Esophagus squamous epithelium (tissue), 5 donors: ENCODE data around the gene DPH6. TPM values are rescaled to one million over a fixed set of nuclear protein-coding genes. Genes with fewer than 3 reads are reported as not detected.

Experiments used
- DNase-seq: peaks from one replicate; lab custom pipeline; 2025; lab: John Stamatoyannopoulos, UW
- H3K27ac ChIP-seq, 4 donors: fragments of 200-600 bp; sonication (generic); one replicate each; pipeline ENCODE4 v1.5.1; 2016 to 2019; ENCODE audit warnings: mild to moderate bottlenecking in 1 of 4
- H3K27me3 ChIP-seq, 4 donors: fragments of 200-600 bp; sonication (generic); 1 replicate in 3 of 4; 2 replicates in 1 of 4; pipeline versions ENCODE4 v1.5.1 to v1.6.0; 2017 to 2021; ENCODE audit warnings: antibody characterized with exemption in 1 of 4
- H3K36me3 ChIP-seq, 3 donors: fragments of 200-600 bp; sonication (generic); one replicate each; pipeline ENCODE4 v1.5.1; 2016 to 2019
- H3K4me1 ChIP-seq, 3 donors: fragments of 200-600 bp; sonication (generic); one replicate each; pipeline ENCODE4 v1.5.1; 2017 to 2019
- H3K4me3 ChIP-seq, 4 donors: fragments of 200-600 bp; sonication (generic); 1 replicate in 3 of 4; 2 replicates in 1 of 4; pipeline ENCODE4 v1.5.1; 2016 to 2019; ENCODE audit warnings: mild to moderate bottlenecking in 2 of 4, moderate library complexity in 1 of 4
- H3K9me3 ChIP-seq, 3 donors: fragments of 200-600 bp; sonication (generic); one replicate each; pipeline ENCODE4 v1.5.1; 2016 to 2019
- CTCF ChIP-seq, 6 experiments: fragments of 450-650 bp in 4 of 6; fragments of 200-600 bp in 2 of 6; sonication (generic) in 2 of 6; IDR thresholded peaks; one replicate each; pipeline ENCODE4 v1.5.1; 2016 to 2019; ENCODE audit warnings: antibody characterized with exemption in 6 of 6, mild to moderate bottlenecking in 4 of 6, moderate library complexity in 4 of 6
- POLR2A ChIP-seq, 4 donors: fragments of 450-650 bp; IDR thresholded peaks; one replicate each; pipeline ENCODE4 v1.6.1; 2017; ENCODE audit warnings: antibody characterized with exemption in 4 of 4, mild to moderate bottlenecking in 4 of 4, moderate library complexity in 3 of 4
- WGBS, 2 donors: methylation state at CpG; one replicate each; pipeline ENCODE4 v1.1.5; 2018; 5-methylcytosine and 5-hydroxymethylcytosine counted together
- intact Hi-C: fragments of 100-400 bp; cut with DNase I; formaldehyde crosslinking; loops from one replicate; pipeline ENCODE4 v1.15.0; 2022
- total RNA-seq, 4 donors: library from RNA; depleted of rRNA; stranded (reverse); fragments of >200 nt; gene quantifications; one replicate each; pipeline ENCODE4 v1.1.0, GENCODE V29; 2016
- donor health status: DM: yes; HTN: yes; CAD: no.

The DPH6 gene
- total RNA-seq, 4 donors from 2014 or later, result 8.8 to 21.4 (median 11.2) TPM

DNA sequence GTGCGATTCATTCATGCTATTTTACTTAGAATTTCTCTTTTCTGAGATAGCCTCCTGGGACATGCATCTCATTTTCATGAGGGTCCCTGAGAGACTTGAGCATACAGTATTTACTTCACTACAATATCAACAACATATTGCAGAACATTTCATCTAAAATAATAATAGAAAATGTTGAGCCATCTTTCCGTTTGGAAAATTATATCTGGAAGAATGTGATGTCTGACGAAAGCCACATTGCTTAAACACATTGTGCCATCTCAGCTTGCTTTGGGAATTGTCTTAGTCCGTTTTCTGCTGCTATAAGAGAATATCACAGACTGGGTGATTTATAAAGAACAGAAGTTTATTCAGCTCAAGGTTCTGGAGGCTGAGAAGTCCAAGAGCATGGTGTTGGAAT is 55.5 kb downstream of the DPH6 start:
- WGBS, 2 donors, result 75 to 91% methylated on average over 4 of the region's 4 CpGs
- Histone ChIP-seq H3K36me3 (peaks cover 0 to 16% (median 0%) of the 10 kb centered on the region in 3 donors), H3K27ac (no peak overlapping the region), H3K9me3 (peaks cover 0 to 19% (median 13%) of the 10 kb centered on the region in 3 donors), H3K4me3 (no peak overlapping the region), H3K27me3 (no peaks in the 10 kb centered on the region), H3K4me1 (peaks cover 0 to 14% (median 0%) of the 10 kb centered on the region in 3 donors)
- intact Hi-C loops, result no loop called here
- DNase-seq, result no peak
- TF ChIP-seq POLR2A (IDR thresholded peaks at IDR 0.05) (no peak), CTCF (IDR thresholded peaks at IDR 0.05) (no peak)

DNA sequence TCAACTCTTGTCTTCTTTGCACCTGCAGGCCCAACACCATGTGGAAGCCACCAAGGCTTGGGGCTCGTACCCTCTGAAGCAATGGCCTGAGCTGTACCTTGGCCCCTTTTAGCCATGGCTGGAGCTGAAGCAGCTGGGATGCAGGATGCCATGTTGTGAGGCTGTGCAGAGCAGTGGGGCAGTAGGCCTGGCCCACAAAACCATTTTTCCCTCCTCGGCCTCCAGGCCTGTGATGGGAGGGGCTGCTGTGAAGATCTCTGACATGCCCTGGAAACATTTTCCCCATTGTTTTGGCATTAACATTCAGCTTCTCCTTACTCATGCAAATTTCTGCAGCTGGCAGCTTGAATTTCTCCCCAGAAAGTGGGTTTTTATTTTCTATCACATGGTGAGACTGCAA is 58.5 kb downstream of the DPH6 start:
- Histone ChIP-seq H3K36me3 (peaks cover 0 to 21% (median 0%) of the 10 kb centered on the region in 3 donors), H3K9me3 (peaks cover 0 to 19% (median 13%) of the 10 kb centered on the region in 3 donors), H3K4me1 (peaks cover 0 to 20% (median 1%) of the 10 kb centered on the region in 3 donors), H3K27ac (no peak overlapping the region), H3K27me3 (no peaks in the 10 kb centered on the region), H3K4me3 (no peak overlapping the region)
- TF ChIP-seq POLR2A (IDR thresholded peaks at IDR 0.05) (no peak), CTCF (IDR thresholded peaks at IDR 0.05) (no peak)
- intact Hi-C loops, result no loop called here
- 100% methylated on average over 1 to 2 of the region's 2 CpGs for WGBS, 2 donors
- DNase-seq, result no peak

DNA sequence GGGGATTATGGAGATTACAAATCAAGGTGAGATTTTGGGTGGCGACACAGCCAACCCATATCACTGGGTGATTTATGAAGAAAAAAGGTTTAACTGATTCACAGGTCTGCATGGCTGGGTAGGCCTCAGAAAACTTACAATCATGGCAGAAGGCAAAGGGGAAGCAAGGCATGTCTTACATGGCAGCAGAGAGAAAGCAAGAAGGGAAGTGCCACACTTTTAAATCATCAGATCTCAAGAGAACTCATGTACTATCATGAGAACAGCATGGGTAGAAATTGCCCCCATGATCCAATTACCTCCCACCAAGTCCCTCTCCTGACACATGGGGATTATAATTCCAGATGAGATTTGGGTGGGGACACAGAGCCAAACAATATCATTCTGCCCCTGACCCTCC is 59.7 kb downstream of the DPH6 start:
- H3K27me3 ChIP-seq, result no peaks in the 10 kb centered on the region
- TF ChIP-seq CTCF (IDR thresholded peaks at IDR 0.05) (no peak), POLR2A (IDR thresholded peaks at IDR 0.05) (no peak)
- DNase-seq, result no peak
- WGBS, 2 donors, result 83 to 100% methylated on average over 1 of the region's 1 CpG
- no peak overlapping the region for H3K27ac ChIP-seq
- H3K9me3 ChIP-seq, result peaks cover 0 to 19% (median 13%) of the 10 kb centered on the region in 3 donors
- H3K36me3 ChIP-seq, result peaks cover 0 to 21% (median 0%) of the 10 kb centered on the region in 3 donors
- intact Hi-C loops, result no loop called here
- peaks cover 0 to 23% (median 11%) of the 10 kb centered on the region in 3 donors for H3K4me1 ChIP-seq
- no peak overlapping the region for H3K4me3 ChIP-seq

- Histone ChIP-seq H3K36me3 (peaks cover 0 to 21% (median 0%) of the 10 kb centered on the region in 3 donors), H3K9me3 (peaks cover 0 to 19% (median 13%) of the 10 kb centered on the region in 3 donors), H3K27me3 (no peaks in the 10 kb centered on the region), H3K4me1 (peaks cover 0 to 28% (median 11%) of the 10 kb centered on the region in 3 donors), H3K27ac (no peak overlapping the region), H3K4me3 (no peak overlapping the region)
- TF ChIP-seq CTCF (IDR thresholded peaks at IDR 0.05), result no peak
- no peak for TF ChIP-seq POLR2A (IDR thresholded peaks at IDR 0.05)
- no peak for DNase-seq
- intact Hi-C loops, result no loop called here
- 59 to 71% methylated on average over 2 of the region's 2 CpGs for WGBS, 2 donors
These were observed 60.6 kb downstream of the DPH6 start for GRCh38 chr15:35485411-35485810.

DNA sequence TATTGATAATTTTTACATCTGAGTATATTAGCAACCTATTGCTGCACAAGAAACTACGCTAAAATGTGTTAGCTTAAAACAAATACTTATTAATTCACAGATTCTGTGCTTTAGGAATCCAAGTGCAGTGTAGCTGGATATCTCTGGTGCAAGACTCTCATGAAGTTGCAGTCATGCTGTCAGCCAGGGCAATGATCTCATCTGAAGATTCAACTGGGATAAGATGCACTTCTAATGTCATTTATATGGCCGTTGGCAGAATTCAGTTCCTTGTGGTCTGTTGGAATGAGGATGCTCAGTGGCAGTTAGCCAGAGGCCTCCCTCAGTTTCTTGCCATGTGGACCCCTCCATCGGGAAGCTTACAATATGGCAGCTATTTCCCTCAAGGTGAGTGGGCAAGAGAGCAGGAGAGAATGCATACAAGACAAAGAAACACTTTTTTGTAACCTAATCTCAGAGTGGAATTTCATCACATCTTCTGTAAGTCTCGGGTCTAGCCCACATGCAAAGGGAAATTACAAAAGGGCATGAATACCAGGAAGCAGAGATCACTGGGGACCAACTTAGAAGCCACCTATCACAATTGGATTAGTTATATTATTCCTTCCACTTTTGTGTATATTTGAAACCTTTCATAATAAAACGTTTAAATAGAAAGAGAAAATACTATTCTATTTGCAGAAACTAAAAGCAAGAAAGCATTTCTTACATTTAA is 61.6 kb downstream of the DPH6 start:
- TF ChIP-seq CTCF (IDR thresholded peaks at IDR 0.05) (no peak), POLR2A (IDR thresholded peaks at IDR 0.05) (no peak)
- H3K27ac ChIP-seq, result no peak overlapping the region
- 67 to 80% methylated on average over 5 of the region's 5 CpGs for WGBS, 2 donors
- peaks cover 0 to 28% (median 11%) of the 10 kb centered on the region in 3 donors for H3K4me1 ChIP-seq
- intact Hi-C loops, result no loop called here
- no peak overlapping the region for H3K4me3 ChIP-seq
- H3K27me3 ChIP-seq, result no peaks in the 10 kb centered on the region
- peaks cover 0 to 19% (median 13%) of the 10 kb centered on the region in 3 donors for H3K9me3 ChIP-seq
- no peak for DNase-seq
- peaks cover 0 to 21% (median 0%) of the 10 kb centered on the region in 3 donors for H3K36me3 ChIP-seq
